Activated naive CD4-positive, alpha-beta T cell treated with anti-CD3 and anti-CD28 coated beads, Interleukin-2, amount 50 U/mL, for 72 hours (primary cell): ENCODE data around the gene PKP4. TPM values are rescaled to one million over a fixed set of nuclear protein-coding genes. Genes with fewer than 3 reads are reported as not detected.
A peak's percentile ranks its signal among the peaks of the same experiment; 100 is the strongest.

Experiments used
- ATAC-seq, 2 donors: fragments of 150-1000 bp; cut with Tn5 transposase; 2 replicates each; pipeline ENCODE4 v1.10.0; 2021; ENCODE audit warnings: mild to moderate bottlenecking in 2 of 2, moderate library complexity in 2 of 2
- DNase-seq, 2 donors: peaks; one replicate each; pipeline ENCODE4 v3.0.0; 2021 to 2022; ENCODE audit warnings: low spot score in 2 of 2
- H3K27ac Mint-ChIP-seq, 2 donors: one replicate each; pipeline ENCODE4 v1.8.0; 2022; ENCODE audit warnings: mild to moderate bottlenecking in 2 of 2, mixed read lengths in 2 of 2
- H3K36me3 Mint-ChIP-seq, 2 donors: one replicate each; pipeline ENCODE4 v1.8.0; 2022; ENCODE audit warnings: mixed read lengths in 2 of 2
- H3K9me3 Mint-ChIP-seq, 2 donors: one replicate each; pipeline ENCODE4 v1.8.0; 2022; ENCODE audit warnings: mixed read lengths in 2 of 2
- total RNA-seq, 2 donors: library from RNA; stranded (reverse); gene quantifications; one replicate each; pipeline ENCODE4 v1.2.3, GENCODE V29; 2022

Gene PKP4
- total RNA-seq, 2 donors from 2014 or later, result 36.3 to 44.8 TPM

DNA sequence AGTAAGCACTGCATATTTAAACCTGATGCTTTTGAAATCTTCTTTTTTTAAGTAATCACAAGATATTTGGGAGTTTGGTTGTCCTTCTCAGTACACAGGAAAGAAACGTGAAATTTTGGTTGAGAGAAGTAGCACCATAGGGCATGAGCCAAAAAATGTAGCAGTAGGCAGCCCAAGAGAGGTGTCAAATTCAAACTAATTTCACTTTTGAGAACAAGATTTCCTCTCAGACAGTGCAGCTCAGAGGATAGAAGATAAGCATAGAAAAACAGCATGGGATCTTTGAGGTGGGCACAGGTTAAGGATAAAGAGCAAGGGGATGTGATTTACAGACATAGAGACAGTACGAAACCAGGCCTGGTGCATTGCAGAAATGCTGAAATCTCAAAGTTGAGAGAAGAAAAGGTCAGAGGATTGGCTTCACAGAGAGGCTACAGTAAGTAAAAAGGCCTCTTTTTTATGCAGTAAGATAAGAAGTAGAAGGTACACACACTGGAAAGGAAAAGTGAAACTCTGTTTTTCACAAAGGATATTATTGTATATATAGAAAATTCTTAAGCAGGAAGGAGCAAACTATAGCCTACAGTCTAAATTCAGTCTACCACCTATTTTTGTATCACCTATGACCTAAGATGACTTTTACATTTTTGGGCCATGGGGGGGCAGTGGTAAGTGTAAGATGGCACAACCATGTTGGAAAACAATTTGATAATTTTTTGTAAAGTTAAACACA is 89.8 kb downstream of the PKP4 start:
- H3K9me3 Mint-ChIP-seq, result no peaks in the 10 kb centered on the region
- peak overlapping the region; percentile 7 to 29 for H3K27ac Mint-ChIP-seq
- no peak for DNase-seq
- no peak for ATAC-seq
- peaks cover 0 to 6% of the 10 kb centered on the region in 2 donors for H3K36me3 Mint-ChIP-seq

DNA sequence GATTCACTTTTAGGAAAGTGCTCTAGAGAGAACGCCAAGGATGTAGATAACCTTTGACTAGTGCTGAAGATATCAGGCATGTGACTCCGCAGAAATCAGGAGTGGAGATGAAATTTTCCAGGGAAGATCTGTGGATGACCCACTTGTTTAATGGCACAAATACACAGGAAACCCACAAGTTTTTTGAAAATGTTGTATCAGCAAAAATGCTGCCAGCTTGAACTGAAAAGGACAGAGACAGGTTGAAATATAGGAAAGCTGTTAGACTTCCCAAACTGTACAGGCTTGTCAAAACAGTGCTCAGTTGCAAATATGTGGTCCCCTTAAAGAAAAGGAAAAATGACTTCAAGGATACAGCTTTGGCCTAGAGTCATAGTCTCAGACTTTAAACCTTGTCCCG is 96.5 kb downstream of the PKP4 start:
- H3K9me3 Mint-ChIP-seq, result no peaks in the 10 kb centered on the region
- DNase-seq, result no peak
- no peak overlapping the region for H3K27ac Mint-ChIP-seq
- no peak for ATAC-seq
- H3K36me3 Mint-ChIP-seq, result no peaks in the 10 kb centered on the region

DNA sequence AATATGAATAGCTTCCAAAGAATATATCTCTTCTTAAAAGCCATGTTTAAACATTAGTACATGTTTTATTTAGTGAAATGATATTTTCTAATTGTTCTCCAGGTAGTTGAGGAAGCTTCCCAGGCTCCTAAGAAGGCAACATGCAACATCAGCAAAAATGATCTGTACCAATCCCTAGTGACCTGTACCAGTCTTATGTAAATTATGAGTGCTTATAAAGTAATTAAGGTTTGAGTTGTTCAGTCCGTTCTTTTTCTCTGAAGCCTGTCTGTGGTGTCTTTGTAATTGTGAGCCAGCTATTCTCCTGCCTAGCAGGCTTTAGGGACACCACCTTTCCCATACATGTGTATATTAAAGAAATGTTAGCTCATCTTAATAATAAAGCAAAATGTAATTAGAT is 98.2 kb downstream of the PKP4 start:
- Mint-ChIP-seq H3K27ac (no peak overlapping the region), H3K9me3 (no peaks in the 10 kb centered on the region), H3K36me3 (no peaks in the 10 kb centered on the region)
- ATAC-seq, result no peak
- DNase-seq, result no peak

DNA sequence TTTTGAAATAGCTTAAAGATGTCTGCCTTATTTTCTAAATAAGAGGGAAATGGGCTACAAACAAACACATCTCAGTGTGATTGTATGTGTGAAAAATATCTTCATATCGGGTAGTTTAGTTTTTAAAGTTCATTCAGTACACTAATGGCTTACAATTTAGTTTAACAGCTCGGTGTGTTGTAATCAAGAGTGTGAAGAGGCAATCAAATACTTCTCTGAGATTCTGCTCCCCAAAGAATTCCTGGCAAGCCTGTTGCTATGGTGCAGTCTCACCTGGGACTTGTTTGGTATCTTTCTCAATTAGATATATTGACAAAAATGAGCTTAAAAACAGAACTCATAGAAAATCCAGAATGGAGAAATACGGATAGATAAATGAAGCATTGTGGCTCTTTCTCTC is 99.4 kb downstream of the PKP4 start:
- Mint-ChIP-seq H3K36me3 (no peaks in the 10 kb centered on the region), H3K9me3 (no peaks in the 10 kb centered on the region), H3K27ac (no peak overlapping the region)
- no peak for ATAC-seq
- DNase-seq, result no peak

DNA sequence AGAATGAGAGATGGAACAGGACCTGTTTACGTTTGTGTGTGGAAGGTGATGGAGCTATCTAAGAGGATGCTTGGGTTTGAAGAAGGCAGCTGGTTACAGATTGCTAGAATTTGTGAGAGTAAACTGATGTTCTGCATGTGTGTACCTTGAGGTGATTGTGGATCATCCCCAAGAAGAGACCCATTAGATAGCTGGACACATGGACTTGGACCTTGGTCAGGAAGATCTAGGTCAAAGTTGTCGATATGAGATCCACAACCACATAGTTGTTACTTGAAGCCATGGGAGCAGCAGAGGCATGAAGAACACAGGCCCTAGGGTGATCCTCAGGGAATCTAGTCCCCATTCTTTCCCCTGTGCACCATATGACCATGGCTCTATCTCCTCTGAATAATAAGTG is 101.0 kb downstream of the PKP4 start:
- ATAC-seq, result no peak
- no peaks in the 10 kb centered on the region for H3K9me3 Mint-ChIP-seq
- no peaks in the 10 kb centered on the region for H3K36me3 Mint-ChIP-seq
- H3K27ac Mint-ChIP-seq, result no peak overlapping the region
- DNase-seq, result no peak

DNA sequence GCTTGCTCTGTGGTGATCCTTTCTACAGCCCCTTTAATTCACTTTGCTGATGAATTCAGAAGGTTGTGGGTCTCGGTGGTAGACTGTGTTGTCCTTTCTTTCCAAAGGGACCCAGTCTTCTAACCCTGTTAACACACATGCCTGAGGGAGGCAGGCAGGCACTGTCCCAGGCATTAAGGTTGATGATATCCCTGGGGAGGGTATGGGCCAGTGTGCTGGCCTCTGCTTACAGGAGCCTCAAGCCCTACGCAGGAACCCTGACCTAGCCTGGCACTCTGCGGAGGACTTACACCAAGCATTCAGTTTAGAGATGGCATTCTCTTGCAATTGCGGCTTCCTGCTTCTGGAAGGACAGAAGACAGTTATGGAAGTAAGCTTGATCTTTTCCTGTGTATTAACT is 102.5 kb downstream of the PKP4 start:
- DNase-seq, result no peak
- H3K36me3 Mint-ChIP-seq, result no peaks in the 10 kb centered on the region
- H3K27ac Mint-ChIP-seq, result no peak overlapping the region
- ATAC-seq, result no peak
- no peaks in the 10 kb centered on the region for H3K9me3 Mint-ChIP-seq

DNA sequence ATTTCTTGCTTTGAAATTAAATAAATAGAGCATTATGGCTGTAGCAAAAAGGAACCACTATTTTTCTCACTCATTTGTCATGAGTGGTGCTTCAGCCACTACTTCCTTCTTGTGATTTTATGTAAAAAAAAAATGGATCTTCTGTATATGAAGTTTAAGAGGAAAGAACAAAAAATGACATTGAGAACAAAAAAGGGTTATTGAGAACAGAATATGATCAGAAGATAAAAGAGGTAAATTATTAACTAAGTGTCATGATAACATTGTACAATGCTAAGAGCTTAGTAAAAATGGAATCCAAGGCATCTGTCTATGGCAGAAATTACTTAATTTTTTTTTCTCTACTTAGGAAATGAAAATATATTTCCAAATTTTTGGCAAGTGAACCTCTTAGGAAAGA is 103.5 kb downstream of the PKP4 start:
- Mint-ChIP-seq H3K27ac (no peak overlapping the region), H3K36me3 (no peaks in the 10 kb centered on the region), H3K9me3 (no peaks in the 10 kb centered on the region)
- ATAC-seq (no peak), DNase-seq (no peak)

DNA sequence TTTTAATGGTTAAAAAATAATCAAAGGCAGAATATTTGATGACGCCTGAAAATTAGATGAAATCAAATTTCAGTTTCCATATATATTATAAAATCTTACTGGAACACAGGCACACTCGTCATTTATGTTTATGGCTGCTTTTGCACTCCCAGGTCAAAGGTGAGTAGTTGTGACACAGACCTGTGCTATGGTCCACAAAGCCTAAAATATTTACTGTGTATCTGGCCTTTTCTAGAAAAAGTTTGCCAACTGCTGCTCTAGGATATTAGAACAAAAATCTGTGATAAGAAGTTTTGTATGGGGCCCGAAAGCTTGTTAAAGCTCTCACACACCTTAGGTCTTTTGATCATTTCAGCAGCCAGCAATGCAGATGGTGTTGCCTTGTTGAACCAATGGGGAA is 104.3 kb downstream of the PKP4 start:
- H3K36me3 Mint-ChIP-seq, result no peaks in the 10 kb centered on the region
- no peak overlapping the region for H3K27ac Mint-ChIP-seq
- DNase-seq, result no peak
- no peak for ATAC-seq
- H3K9me3 Mint-ChIP-seq, result no peaks in the 10 kb centered on the region

DNA sequence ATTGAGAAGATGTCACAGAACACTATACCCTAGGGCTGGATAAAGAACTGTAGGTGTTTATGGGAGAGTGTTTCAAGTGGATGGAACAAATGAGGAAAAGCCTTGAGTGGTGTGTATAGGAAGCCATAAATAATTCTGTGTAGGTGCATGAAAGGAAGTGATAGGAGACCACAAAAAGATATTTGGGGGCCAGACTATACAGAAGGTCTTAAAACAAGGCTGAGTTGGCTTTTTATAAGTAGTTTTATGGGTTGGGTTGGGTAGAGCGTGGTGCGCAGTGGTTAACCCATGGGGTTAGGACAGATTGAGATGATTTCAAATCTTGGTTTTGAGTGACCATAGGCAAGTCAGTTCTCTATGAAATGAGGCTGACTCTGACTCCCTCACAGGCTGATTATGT is 110.5 kb downstream of the PKP4 start:
- H3K36me3 Mint-ChIP-seq, result peaks cover 8 to 19% of the 10 kb centered on the region in 2 donors
- DNase-seq, result no peak
- H3K9me3 Mint-ChIP-seq, result peaks cover 11% of the 10 kb centered on the region in 2 donors
- H3K27ac Mint-ChIP-seq, result no peak overlapping the region
- ATAC-seq, result no peak

DNA sequence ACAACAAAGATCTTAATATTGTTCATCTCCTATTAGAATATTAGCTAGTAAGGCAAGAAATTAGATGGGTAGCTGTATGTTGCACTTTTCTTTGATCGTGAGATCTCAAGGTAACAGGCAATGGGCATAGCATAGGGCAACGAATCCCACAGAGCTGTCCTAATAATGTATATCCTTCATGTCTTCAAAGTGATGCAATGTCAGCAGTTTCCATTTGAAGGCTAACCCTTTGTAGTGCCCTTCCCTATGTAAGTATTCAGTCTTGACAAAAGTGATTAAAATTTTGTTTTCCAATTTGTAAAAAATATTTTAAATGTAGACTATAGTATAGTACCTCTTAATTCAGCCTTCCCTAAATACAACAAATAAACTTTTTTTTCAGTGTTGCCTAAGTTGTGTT is 112.5 kb downstream of the PKP4 start:
- Mint-ChIP-seq H3K36me3 (peaks cover 8 to 19% of the 10 kb centered on the region in 2 donors), H3K27ac (no peak overlapping the region), H3K9me3 (peaks cover 11% of the 10 kb centered on the region in 2 donors)
- no peak for DNase-seq
- ATAC-seq, result no peak

DNA sequence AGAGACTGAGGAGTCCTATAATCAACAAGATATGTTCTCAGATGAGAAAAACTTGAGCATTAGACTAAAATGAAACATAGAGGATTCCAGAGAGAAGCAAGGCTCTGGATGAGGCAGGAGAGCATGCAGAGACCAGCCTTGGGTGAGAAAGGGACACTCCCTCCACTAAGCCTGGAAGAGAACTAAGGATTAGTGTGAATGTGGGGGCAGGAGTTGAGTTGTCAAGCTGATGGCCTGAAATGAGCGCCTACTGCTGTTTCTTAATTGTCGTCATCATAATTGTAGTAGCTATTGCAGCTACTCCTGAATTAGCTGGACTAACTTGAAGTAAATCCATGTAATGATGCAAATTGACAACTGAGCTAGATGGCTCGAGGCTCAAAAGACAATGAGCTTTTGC is 114.1 kb downstream of the PKP4 start:
- ATAC-seq, result no peak
- Mint-ChIP-seq H3K9me3 (peaks cover 11% of the 10 kb centered on the region in 2 donors), H3K27ac (no peak overlapping the region), H3K36me3 (peaks cover 8 to 19% of the 10 kb centered on the region in 2 donors)
- DNase-seq, result no peak

DNA sequence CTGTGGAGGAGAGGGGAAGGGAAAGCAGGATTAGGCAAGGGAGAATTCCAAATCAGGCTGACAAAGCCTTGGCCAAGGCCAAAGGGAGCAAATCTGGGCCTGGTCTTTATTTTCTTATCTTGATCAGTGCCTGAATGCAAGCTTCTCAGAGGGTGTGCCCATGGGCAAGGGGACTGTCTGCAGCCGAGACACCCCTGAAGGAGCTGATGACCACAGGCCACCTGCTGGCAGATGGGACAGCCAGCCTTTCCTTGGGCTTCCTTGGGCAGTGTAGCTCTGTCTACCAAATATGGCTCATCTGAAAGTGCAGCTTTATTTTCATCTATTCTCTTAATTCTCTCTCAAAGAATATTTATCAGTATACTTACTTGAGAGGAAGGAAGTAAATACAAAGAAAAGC is 117.0 kb downstream of the PKP4 start:
- peaks cover 8 to 11% of the 10 kb centered on the region in 2 donors for H3K36me3 Mint-ChIP-seq
- ATAC-seq, result no peak
- H3K27ac Mint-ChIP-seq, result no peak overlapping the region
- H3K9me3 Mint-ChIP-seq, result peaks cover 7 to 11% of the 10 kb centered on the region in 2 donors
- no peak for DNase-seq

DNA sequence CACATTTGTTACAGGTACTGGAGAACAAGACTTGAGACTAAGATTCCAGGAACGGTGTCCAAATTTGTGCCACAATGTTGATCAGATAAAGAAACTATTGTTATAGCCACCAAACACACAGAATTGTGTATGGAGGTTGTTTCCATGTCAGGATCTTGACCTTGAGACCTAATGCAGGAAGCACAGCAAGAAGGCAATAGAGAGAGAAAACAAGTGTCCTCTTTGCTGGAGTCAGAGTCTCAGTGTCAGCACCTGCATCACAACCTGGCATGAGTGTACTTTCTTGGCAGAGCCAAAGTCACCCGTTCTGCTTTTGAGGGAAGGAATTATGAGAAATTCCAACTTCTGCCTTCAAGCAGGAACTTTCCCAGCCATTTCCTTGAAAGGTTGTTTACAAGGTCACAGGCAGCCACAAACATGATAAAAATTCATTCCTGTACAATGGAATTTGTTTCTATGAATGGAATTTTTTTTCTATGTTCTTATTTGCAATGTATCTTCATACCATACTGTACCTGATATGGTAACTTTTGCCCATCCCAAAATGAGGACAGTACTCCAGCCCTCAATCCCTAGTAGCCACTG is 118.4 kb downstream of the PKP4 start:
- DNase-seq (no peak), ATAC-seq (no peak)
- Mint-ChIP-seq H3K27ac (no peak overlapping the region), H3K36me3 (peaks cover 8 to 11% of the 10 kb centered on the region in 2 donors), H3K9me3 (peaks cover 7 to 11% of the 10 kb centered on the region in 2 donors)

DNA sequence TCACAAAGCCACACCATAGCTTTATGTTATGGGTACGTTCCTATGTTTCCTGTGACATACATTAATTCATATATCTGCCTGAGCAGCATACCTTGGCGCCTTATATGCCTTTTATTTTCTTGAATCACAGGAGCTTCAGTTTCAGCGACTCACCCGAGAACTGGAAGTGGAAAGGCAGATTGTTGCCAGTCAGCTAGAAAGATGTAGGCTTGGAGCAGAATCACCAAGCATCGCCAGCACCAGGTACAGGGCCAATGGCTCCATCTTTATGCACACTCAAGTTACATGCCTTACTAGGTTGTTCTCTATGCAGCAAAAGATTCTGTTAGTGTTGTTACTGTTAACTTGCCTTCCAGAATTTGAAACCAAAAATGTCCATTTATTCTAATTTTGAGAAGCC is 120.4 kb downstream of the PKP4 start:
- ATAC-seq (no peak), DNase-seq (no peak)
- Mint-ChIP-seq H3K27ac (no peak overlapping the region), H3K36me3 (no peaks in the 10 kb centered on the region), H3K9me3 (no peaks in the 10 kb centered on the region)

DNA sequence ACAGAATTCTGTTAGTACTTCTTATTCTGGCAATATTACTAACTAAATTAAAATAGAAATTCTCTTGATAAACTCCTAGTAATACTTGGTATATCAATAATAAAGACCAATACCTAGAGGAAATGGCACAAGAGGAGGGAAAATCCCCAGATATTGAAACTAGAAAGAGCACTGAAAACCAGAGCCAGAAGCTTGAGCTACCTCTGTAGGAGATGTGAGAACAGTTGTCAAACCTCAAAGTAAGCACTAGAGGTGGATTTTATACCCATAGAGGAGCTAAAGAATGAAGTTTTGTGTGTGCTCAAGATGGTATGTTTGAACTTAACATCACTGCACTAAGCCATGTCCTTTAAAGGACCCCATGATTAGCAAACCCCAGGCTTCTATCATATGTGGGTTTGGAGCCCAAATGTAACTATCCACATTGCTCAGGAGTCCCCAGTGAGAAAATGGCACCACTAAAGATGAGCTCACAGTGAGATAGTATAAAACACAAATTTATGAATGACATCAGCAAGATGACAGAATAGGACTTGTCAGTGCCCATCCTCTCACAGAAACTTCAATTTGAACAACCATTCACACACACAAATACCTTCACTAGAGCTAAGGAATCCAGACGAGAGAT is 122.1 kb downstream of the PKP4 start:
- Mint-ChIP-seq H3K9me3 (no peaks in the 10 kb centered on the region), H3K36me3 (no peaks in the 10 kb centered on the region), H3K27ac (no peak overlapping the region)

DNA sequence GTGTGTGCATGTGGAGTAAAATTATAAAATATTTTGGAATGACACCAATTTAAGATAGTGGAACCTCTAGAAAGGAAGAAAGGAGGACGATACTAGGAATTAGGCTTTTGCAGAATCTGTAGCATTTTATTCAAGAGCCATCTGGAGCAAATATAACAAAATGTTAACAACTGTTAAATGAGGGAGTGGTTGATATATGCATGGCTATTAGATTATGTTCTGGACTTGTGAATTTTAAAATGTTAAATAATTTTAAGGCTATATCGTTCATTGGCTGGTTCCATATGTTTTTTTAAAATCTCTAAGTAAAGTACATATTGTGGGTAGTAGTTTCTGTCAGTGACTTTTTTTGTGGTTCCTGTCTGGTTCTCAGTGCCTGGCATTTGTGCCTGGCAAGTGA is 123.2 kb downstream of the PKP4 start:
- DNase-seq (no peak), ATAC-seq (no peak)
- H3K9me3 Mint-ChIP-seq, result no peaks in the 10 kb centered on the region
- no peaks in the 10 kb centered on the region for H3K36me3 Mint-ChIP-seq
- H3K27ac Mint-ChIP-seq, result no peak overlapping the region

More for the DNA sequence above, 122.1 kb downstream of the PKP4 start:
- ATAC-seq (peak in 1 of 2 donors; percentile 35), DNase-seq (no peak)

DNA sequence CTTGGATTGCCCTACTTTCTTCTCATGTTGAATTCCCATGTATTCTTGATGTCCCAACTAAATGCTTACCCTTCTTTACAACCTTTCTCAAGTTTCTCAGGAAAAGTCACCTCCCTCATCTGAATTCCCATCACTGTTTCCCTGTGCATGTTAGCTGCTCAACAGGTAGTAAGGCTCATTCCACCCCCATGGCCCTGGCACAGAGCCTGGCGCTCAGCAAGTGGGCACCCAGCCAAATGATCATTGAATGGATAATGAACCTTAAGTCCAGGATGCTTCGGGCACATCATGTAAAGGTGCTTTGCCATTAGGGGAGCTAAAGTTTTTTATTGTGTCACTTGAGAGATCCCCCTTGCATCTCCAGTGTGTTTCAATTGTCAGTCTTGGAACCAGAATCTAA is 124.0 kb downstream of the PKP4 start:
- Mint-ChIP-seq H3K36me3 (no peaks in the 10 kb centered on the region), H3K9me3 (no peaks in the 10 kb centered on the region), H3K27ac (no peak overlapping the region)
- ATAC-seq (no peak), DNase-seq (no peak)

DNA sequence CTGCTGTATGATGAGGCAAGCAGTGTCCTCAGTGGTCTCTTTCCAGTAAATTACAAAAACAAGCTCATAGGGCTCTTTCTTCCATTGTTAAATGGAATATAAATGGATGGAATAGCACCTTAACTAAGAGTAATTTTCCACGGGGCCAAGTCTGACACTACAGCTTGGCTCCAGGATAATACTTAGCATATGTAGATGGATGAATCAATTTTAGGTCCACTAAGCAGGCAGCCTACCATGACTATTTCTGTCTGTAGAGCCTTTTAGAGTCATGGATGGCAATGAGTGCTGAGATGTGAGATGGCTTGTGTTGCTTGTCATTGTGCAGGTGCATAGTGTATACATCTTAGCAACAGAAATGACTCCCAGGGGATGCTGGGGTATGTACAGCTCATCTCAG is 125.9 kb downstream of the PKP4 start:
- DNase-seq, result no peak
- Mint-ChIP-seq H3K36me3 (no peaks in the 10 kb centered on the region), H3K9me3 (no peaks in the 10 kb centered on the region), H3K27ac (no peak overlapping the region)
- ATAC-seq, result no peak
